Measurements from ENCODE around the gene GPR137C. TPM values are rescaled to one million over a fixed set of nuclear protein-coding genes. Genes with fewer than 3 reads are reported as not detected.

The GPR137C gene
- total RNA-seq, 3 donors from 2014 or later (not counting 1 experiment from before 2014, with no cell fraction given): 0.42 to 1.4 (median 0.57) TPM

DNA sequence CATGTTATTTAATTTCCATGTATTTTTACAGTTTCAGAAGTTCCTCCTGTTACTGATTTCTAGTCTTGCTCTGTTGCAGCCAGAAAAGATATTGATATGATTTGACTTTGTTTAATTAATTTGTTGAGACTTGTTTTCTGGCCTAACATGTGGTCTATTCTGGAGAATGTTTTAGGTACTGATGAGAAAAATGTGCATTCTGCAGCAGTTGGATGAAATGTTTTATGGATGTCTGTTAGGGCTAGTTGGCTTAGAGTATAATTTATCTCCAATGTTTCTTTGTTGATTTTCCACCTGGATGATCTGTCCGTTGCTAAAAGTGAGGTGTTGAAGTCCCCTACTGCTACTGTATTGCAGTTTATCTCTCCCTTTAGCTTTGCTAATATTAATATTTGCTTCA, 54.4 kb downstream of the GPR137C start:
- intact Hi-C loops (cut with micrococcal nuclease): no loop called here
- no peaks in the 10 kb centered on the region for H3K9me3 Mint-ChIP-seq
- no peaks in the 10 kb centered on the region for H3K4me1 ChIP-seq (ENCODE audit: control insufficient read depth, insufficient read depth, low read length)
- no peak overlapping the region for H3K4me3 Mint-ChIP-seq
- WGBS (ENCODE audit: insufficient coverage): 80% methylated on average over 1 of the region's 1 CpG
- TF ChIP-seq, protein P1, sequence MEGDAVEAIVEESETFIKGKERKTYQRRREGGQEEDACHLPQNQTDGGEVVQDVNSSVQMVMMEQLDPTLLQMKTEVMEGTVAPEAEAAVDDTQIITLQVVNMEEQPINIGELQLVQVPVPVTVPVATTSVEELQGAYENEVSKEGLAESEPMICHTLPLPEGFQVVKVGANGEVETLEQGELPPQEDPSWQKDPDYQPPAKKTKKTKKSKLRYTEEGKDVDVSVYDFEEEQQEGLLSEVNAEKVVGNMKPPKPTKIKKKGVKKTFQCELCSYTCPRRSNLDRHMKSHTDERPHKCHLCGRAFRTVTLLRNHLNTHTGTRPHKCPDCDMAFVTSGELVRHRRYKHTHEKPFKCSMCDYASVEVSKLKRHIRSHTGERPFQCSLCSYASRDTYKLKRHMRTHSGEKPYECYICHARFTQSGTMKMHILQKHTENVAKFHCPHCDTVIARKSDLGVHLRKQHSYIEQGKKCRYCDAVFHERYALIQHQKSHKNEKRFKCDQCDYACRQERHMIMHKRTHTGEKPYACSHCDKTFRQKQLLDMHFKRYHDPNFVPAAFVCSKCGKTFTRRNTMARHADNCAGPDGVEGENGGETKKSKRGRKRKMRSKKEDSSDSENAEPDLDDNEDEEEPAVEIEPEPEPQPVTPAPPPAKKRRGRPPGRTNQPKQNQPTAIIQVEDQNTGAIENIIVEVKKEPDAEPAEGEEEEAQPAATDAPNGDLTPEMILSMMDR (IDR thresholded peaks at IDR 0.05): no peak
- no peak overlapping the region for H3K4me3 ChIP-seq (ENCODE audit: low read length)
- H3K27ac Mint-ChIP-seq: no peak overlapping the region
- H3K9me3 ChIP-seq (ENCODE audit: control insufficient read depth, insufficient read depth, low read length): no peaks in the 10 kb centered on the region
- H3K36me3 ChIP-seq (ENCODE audit: control insufficient read depth, insufficient read depth, low read length): no peaks in the 10 kb centered on the region
- H3K27ac ChIP-seq (ENCODE audit: low read length): no peak overlapping the region
- H3K27me3 Mint-ChIP-seq (ENCODE audit: low read depth in 2 of 2): peaks cover 0 to 3% of the 10 kb centered on the region in 2 donors
- no peaks in the 10 kb centered on the region for H3K27me3 ChIP-seq (ENCODE audit: control insufficient read depth, insufficient read depth, low read length)
- no peaks in the 10 kb centered on the region for H3K36me3 Mint-ChIP-seq
- DNase-seq (no peak), ATAC-seq (no peak)
- H3K4me1 Mint-ChIP-seq: no peaks in the 10 kb centered on the region

DNA sequence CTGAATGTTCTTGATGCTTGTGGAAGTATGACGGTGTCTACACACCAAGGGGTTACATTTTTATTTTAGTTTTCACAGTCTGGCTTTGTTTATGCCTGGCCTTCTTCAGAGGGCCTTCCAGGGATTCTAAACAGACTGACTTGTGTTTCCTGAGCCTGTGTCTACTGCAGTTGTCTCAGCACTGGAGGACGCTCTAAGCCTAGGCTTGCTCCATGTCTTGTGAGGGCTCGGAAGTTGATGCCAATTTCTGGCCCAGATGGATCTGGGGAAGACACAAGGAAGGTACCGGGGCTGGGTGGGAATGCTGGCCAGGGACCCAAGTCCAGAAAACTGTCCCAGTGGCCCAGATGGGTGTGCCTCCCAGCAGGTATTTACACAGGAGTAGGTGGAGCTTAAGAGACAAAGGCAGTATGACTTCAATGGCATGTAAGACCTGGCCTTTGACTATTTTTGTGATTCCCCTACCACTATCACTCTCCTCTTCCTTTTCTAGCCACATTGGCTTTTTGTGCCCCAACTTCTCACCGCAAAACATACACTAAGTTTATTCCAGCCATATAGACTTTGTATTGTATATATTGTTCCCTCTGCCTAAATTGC, 56.9 kb downstream of the GPR137C start:
- ATAC-seq (no peak), DNase-seq (no peak)
- H3K9me3 Mint-ChIP-seq: no peaks in the 10 kb centered on the region
- no peaks in the 10 kb centered on the region for H3K36me3 Mint-ChIP-seq
- H3K4me3 Mint-ChIP-seq: no peak overlapping the region
- Histone ChIP-seq H3K36me3 (ENCODE audit: control insufficient read depth, insufficient read depth, low read length) (no peaks in the 10 kb centered on the region), H3K4me1 (ENCODE audit: control insufficient read depth, insufficient read depth, low read length) (no peaks in the 10 kb centered on the region), H3K4me3 (ENCODE audit: low read length) (no peak overlapping the region), H3K27me3 (ENCODE audit: control insufficient read depth, insufficient read depth, low read length) (no peaks in the 10 kb centered on the region), H3K27ac (ENCODE audit: low read length) (no peak overlapping the region), H3K9me3 (ENCODE audit: control insufficient read depth, insufficient read depth, low read length) (no peaks in the 10 kb centered on the region)
- WGBS (ENCODE audit: insufficient coverage): 93% methylated on average over 4 of the region's 5 CpGs
- no peaks in the 10 kb centered on the region for H3K27me3 Mint-ChIP-seq (ENCODE audit: low read depth in 2 of 2)
- no peak overlapping the region for H3K27ac Mint-ChIP-seq
- intact Hi-C loops (cut with micrococcal nuclease): no loop called here
- TF ChIP-seq, protein P1 (IDR thresholded peaks at IDR 0.05): no peak
- H3K4me1 Mint-ChIP-seq: no peaks in the 10 kb centered on the region

- H3K27ac Mint-ChIP-seq: no peak overlapping the region
- intact Hi-C loops (cut with micrococcal nuclease): no loop called here
- no peak overlapping the region for H3K4me3 Mint-ChIP-seq
- no peak overlapping the region for H3K27ac ChIP-seq (ENCODE audit: low read length)
- no peaks in the 10 kb centered on the region for H3K9me3 ChIP-seq (ENCODE audit: control insufficient read depth, insufficient read depth, low read length)
- H3K9me3 Mint-ChIP-seq: no peaks in the 10 kb centered on the region
- DNase-seq (no peak), ATAC-seq (no peak)
- WGBS (ENCODE audit: insufficient coverage): no CpG with 5 or more reads among the region's 2 CpGs
- TF ChIP-seq, protein P1 (IDR thresholded peaks at IDR 0.05): no peak
- H3K27me3 ChIP-seq (ENCODE audit: control insufficient read depth, insufficient read depth, low read length): no peaks in the 10 kb centered on the region
- H3K27me3 Mint-ChIP-seq (ENCODE audit: low read depth in 2 of 2): no peaks in the 10 kb centered on the region
- no peaks in the 10 kb centered on the region for H3K4me1 Mint-ChIP-seq
- H3K36me3 ChIP-seq (ENCODE audit: control insufficient read depth, insufficient read depth, low read length): no peaks in the 10 kb centered on the region
- no peaks in the 10 kb centered on the region for H3K4me1 ChIP-seq (ENCODE audit: control insufficient read depth, insufficient read depth, low read length)
- no peak overlapping the region for H3K4me3 ChIP-seq (ENCODE audit: low read length)
- no peaks in the 10 kb centered on the region for H3K36me3 Mint-ChIP-seq
These were observed 57.6 kb downstream of the GPR137C start for GRCh38 chr14:52610187-52610586.

- no peak for DNase-seq
- Histone ChIP-seq H3K4me3 (ENCODE audit: low read length) (no peak overlapping the region), H3K27me3 (ENCODE audit: control insufficient read depth, insufficient read depth, low read length) (no peaks in the 10 kb centered on the region), H3K36me3 (ENCODE audit: control insufficient read depth, insufficient read depth, low read length) (no peaks in the 10 kb centered on the region), H3K9me3 (ENCODE audit: control insufficient read depth, insufficient read depth, low read length) (no peaks in the 10 kb centered on the region), H3K4me1 (ENCODE audit: control insufficient read depth, insufficient read depth, low read length) (no peaks in the 10 kb centered on the region), H3K27ac (ENCODE audit: low read length) (no peak overlapping the region)
- TF ChIP-seq, protein P1 (IDR thresholded peaks at IDR 0.05): no peak
- H3K27ac Mint-ChIP-seq: no peak overlapping the region
- WGBS (ENCODE audit: insufficient coverage): 100% methylated on average over 2 of the region's 3 CpGs
- no peaks in the 10 kb centered on the region for H3K36me3 Mint-ChIP-seq
- H3K27me3 Mint-ChIP-seq (ENCODE audit: low read depth in 2 of 2): no peaks in the 10 kb centered on the region
- H3K9me3 Mint-ChIP-seq: no peaks in the 10 kb centered on the region
- no peak overlapping the region for H3K4me3 Mint-ChIP-seq
- no peak for ATAC-seq
- intact Hi-C loops (cut with micrococcal nuclease): no loop called here
- no peaks in the 10 kb centered on the region for H3K4me1 Mint-ChIP-seq
These were observed 66.0 kb downstream of the GPR137C start for GRCh38 chr14:52618602-52619001.
